Gastroesophageal sphincter (tissue), 2 donors: ENCODE data around the gene L3MBTL4.

ENCODE experiments used
- POLR2A ChIP-seq, 2 donors: fragments of 450-650 bp; IDR thresholded peaks; one replicate each; pipeline ENCODE4 v1.6.1; 2017; ENCODE audit warnings: antibody characterized with exemption in 2 of 2, mild to moderate bottlenecking in 2 of 2, moderate library complexity in 1 of 2
- POLR2AphosphoS5 ChIP-seq: sonication (generic); formaldehyde crosslinking; IDR thresholded peaks from one replicate; pipeline ENCODE4 v1.6.1; 2017; ENCODE audit warnings: antibody characterized with exemption

- TF ChIP-seq POLR2AphosphoS5 (no peak), POLR2A (IDR thresholded peaks at IDR 0.05) (no peak)
Measured at GRCh38 chr18:6328621-6329010, 86.1 kb downstream of the L3MBTL4 start.
